GM19468 (cell line): ENCODE results near the gene GTF2I.
"Not testable (repeated sequence)": the region's sequence is repeated elsewhere in the genome, so short reads cannot be mapped to it uniquely, and the experiment has no call there.

Experiments used
- ATAC-seq: cut with Tn5 transposase; IDR thresholded peaks from one replicate; pipeline ENCODE4 v1.9.1; 2021; ENCODE audit warnings: mild to moderate bottlenecking, moderate library complexity, moderate number of reproducible peaks; ENCODE audit not compliant: unreplicated experiment; ENCODE audit errors: extremely low read depth

Gene GTF2I

DNA sequence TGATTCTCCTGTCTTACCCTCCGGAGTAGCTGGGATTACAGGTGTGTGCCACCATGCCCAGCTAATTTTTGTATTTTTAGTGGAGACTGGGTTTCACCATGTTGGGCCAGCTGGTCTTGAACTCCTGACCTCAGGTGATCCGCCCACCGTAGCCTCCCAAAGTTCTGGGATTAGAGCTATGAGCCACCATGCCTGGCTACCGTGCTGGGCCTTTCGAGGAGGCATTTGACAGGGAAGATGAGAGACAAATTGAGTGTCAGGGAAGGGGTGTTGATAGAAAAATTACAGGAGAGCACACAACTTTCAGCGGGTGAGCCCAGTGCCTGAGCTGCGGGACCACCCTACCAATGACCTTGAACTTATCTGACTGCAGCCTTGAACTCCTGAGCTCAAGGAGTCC lies 112.5 kb downstream of the GTF2I start:
- ATAC-seq = not testable (repeated sequence)

DNA sequence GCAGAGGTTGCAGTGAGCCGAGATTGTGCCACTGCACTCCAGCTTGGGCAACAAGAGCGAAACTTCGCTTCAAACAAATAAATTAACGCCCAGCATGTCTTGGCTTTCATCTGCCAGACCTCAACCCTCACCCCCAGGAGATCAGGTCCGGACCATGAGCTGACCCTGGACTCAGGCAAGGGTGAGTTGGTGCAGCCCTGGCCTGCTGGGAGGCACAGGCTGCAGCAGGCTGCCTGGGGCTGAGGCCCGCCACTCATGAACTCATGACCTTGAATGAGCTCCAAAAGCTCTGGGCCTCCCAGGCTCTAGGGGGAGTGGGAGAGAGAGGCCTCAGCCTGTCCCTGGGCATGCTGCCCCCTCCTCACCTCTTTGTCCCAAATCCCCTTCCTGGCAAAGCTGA lies 114.6 kb downstream of the GTF2I start:
- not testable (repeated sequence) for ATAC-seq

DNA sequence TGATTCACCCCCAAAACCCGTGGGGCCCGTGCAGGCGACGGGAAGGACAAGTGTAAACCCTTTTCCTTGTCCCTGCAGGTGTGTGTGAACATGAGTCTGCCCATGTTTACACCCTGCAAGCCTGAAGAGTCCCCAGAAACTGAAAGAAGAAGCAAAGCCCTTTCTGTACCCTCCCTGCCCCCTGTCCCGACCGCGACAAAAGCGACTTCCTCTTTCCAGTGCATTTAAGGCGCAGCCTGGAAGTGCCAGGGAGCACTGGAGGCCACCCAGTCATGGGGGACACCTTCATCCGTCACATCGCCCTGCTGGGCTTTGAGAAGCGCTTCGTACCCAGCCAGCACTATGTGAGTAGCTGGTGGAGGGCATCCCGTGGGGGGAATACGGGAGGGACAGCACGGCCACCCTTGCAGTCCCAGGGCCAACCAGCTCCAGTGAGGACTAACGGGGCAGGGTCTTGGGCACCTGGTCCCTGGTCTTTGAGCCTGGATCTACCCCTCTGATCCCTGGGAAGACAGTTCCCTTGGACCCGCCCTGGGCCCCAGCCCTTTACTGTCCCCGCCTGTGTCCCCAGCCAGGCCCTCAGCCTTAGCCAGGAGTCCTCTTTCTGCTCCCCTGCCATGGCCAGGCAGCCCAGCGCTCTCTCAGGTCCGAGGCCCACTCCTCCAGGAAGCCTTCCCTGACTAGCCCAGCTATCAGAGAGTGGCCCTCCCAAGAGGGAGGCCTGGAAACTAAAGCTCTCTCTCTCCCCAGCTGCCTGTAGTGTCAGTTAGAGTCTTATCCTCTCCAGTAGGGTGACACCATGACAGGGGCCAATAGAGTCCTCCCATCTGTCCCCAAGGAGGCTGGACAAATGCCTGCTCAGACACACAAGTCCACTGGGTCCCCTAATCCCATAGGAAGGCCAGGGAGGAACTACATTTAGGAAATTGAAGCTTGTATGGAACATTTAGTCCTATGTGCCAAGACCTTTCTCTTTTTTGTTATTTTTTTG lies 116.5 kb downstream of the GTF2I start, which contains the start of gene NCF1:
Gene NCF1 (plus strand): TSS at position 252 of the 991 bp plus-strand sequence. CDS start 21 bp downstream, at position 273.
- peak; percentile 51 for ATAC-seq

DNA sequence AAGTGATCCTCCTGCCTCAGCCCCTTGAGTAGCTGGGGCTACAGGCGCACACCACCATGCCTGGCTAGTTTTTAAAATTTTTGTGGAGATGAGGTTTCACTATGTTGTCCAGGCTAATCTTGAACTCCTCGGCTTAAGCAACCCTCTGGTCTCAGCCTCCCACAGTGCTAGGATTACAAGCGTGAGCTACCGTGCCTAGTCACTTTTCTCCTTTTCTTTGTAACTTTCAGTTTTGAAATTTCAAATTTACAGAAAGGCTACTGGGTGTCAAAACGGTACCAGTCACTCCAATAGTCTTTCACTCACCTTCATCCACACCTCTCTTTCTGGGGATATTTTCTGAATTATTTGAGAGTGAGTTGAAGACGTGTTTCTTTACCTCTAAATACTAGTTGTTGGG lies 117.6 kb downstream of the GTF2I start:
- ATAC-seq = not testable (repeated sequence)

DNA sequence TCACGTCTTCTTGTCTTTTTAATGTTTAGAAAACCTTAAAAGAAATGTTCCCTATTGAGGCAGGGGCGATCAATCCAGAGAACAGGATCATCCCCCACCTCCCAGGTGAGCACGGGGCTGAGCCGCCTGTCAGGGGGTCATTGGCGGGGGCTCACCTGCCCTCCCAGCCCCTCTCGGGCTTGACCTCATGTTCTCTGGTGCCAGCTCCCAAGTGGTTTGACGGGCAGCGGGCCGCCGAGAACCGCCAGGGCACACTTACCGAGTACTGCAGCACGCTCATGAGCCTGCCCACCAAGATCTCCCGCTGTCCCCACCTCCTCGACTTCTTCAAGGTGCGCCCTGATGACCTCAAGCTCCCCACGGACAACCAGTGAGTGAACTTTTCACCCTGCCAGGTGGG lies 121.5 kb downstream of the GTF2I start:
- ATAC-seq = not testable (repeated sequence)

DNA sequence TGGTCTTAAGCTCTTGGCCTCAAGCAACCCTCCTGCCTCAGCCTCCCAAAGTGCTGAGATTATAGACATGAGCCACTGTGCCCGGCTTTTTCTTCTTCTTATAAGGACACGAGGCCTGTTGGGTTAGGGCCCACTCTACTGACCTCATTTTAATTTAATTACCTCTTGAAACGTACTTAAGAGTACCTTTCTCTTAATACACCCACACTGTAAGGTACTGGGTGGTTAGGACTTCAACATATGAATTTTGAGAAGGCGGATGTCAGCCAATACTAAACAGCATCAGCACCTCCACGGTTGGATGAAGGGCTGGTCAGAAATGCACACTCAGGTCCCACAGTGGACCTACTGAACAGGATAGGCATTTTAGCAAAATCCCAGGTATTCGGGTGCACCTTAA lies 124.2 kb downstream of the GTF2I start:
- not testable (repeated sequence) for ATAC-seq

DNA sequence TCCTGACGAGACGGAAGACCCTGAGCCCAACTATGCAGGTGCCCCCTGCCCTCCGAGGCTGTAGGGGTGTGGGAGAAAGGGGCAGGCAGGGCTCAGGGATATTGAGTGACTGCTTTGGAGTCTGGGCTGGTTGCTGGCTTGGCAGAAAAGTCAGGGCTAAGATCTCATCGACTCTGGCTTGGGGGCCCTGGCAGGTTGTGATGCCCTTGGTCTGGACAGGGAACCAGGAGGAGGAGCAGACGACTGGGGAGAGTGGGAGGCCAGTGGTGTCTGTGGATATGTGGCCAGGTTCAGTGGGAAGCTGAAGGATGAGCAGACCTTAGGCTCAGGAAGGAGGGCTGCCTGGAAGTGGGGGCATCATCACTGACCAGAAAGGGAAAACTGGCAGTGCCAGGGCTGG lies 126.1 kb downstream of the GTF2I start:
- ATAC-seq = not testable (repeated sequence)

DNA sequence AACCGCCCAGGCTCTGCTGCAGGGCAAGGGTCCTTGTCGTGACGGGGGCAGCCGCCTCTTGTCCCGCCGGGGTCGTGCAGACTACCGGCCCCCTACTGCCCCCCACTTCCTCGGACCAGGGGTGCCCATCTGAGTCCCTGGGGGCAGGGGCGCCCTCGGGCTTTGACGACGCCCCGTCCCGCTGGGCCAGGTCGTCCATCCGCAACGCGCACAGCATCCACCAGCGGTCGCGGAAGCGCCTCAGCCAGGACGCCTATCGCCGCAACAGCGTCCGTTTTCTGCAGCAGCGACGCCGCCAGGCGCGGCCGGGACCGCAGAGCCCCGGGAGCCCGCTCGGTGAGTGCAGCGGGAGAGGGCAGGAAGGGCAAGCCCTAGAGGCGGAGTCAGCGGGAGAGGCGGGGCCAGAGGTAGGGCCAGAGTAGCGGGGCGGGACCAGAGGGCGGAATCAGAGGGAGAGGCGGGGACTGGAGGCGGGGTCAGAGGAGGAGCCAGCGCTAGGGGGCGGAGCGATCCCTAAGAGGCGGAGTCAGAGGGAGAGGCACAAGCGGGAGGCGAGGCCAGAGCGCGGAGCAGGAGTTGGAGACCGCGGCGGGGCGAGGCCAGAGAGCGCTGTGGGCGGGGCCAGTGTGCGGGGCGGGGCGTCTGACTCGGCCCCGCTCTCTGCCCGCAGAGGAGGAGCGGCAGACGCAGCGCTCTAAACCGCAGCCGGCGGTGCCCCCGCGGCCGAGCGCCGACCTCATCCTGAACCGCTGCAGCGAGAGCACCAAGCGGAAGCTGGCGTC lies 131.0 kb downstream of the GTF2I start:
- ATAC-seq = peak; percentile 53

DNA sequence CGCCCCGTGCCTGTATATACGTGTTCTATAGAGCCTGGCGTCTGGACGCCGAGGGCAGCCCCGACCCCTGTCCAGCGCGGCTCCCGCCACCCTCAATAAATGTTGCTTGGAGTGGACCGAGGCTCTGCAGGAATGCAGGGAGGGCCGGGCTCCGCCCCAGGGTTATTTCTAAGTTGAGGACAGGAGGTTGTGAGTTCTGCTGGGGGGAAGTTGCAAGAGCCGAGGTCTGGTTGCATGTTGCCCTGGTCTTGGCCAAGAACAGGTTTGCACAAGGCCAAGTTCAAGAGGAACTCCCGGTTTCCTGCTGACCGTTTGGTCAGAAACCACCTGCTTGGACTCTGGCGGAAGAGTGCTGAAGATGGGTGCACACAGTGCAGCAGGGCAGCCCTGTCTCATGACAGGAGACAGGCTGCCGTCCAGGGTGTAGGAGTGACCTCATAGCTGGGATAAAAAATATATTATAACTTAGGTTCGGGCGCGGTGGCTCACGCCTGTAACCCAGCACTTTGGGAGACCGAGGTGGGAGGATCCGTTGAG lies 131.8 kb downstream of the GTF2I start:
- ATAC-seq = not testable (repeated sequence)

DNA sequence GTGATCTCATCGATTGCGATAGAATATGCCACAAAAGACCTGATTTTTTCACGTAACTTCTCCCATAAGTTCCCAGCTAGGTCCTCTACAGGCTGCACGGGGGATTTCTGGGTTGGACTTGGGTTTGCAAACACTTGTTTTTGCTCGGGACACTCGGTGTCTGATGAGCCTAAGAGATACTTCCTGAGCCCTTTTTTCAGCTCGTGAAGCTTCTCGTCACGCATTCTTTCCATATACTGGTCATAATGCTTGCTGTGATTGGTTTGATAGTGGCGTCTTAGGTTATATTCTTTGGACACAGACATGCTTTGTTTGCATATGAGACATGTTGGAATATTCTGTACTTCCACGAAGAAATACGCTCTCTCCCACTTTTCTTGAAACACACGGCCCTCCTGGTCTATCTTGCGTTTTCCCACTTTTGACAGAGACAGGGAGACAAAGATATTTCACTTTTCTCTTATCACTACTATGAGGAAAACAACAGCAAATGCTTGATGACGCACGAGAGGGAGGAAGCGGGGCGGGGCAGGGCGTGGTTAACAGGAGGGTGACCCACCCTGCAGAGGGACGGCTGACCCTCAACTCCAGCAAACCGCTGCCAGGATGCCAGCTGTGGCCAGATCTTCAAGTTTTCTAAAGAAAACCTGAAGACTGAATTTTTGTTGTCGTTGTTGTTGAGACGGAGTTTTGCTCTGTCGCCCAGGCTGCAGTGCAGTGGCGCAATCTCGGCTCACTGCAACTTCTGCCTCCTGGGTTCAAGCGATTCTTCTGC lies 140.5 kb downstream of the GTF2I start:
- ATAC-seq = not testable (repeated sequence)

DNA sequence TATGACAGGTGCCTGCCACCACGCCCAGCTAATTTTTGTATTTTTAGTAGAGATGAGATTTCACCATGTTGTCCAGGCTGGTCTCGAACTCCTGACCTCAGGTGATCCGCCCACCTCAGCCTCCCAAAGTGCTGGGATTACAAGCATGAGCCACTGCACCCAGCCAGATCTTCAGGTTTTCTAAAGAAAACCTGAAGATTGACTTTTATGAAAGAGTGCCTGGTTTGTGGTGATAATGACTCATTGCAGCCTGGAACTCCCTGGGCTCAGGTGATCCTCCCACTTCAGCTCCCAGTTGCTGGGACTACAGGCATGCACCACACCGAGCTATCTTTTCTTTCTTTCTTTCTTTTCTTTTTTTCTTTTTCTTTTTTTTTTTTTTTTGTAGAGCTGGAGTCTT lies 141.1 kb downstream of the GTF2I start:
- ATAC-seq = not testable (repeated sequence)
